ENCODE data around the gene TCF4.

The TCF4 gene

DNA sequence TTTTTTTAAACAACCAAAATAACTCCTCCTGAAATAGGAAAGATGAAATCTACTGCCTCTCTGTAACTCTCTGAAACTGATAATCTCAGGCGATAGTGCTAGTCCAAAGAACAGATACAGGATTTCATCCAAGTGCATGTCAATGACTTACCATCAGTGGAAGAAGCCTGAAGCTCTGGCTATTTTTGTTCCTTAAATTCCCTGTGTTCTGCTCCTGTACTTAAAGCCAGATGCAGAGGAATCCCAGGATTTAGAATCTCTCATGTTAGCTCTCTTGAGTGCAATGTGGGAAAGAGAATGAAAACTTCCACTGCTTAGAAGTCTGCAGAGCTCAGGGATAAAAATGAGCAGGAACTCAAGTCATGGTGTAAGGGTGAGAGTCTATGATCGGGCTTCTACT is 291.9 kb downstream of the TCF4 start:
- Histone ChIP-seq H3K4me1 (ENCODE audit: insufficient read depth, low read length) (peaks cover 32% of the 10 kb centered on the region), H3K36me3 (ENCODE audit: insufficient read depth, low read length) (no peaks in the 10 kb centered on the region), H3K9ac (ENCODE audit: low read depth, low read length) (no peak overlapping the region), H3K9me3 (ENCODE audit: control insufficient read depth, insufficient read depth, low read length) (no peaks in the 10 kb centered on the region)

DNA sequence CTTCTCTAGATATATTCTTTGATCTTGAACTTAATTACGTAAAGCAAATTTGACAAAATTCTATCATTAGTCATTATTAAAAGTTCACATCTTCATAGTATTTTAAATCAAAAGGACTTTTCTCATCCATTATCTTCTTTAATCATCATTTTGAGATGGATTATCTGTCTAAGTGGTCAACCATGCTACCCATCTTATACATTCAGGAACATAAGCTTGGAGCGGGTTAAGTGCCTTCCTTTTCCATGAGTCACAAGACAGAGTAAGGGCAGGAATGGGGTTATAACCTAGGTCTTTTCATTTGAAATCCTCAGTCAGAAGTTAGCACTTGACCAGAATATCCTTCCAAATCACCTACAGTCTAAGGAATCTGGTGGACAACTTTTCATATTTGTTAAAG is 297.1 kb downstream of the TCF4 start:
- no peak overlapping the region for H3K9ac ChIP-seq (ENCODE audit: low read depth, low read length)
- no peaks in the 10 kb centered on the region for H3K36me3 ChIP-seq (ENCODE audit: insufficient read depth, low read length)
- H3K4me1 ChIP-seq (ENCODE audit: insufficient read depth, low read length) = peaks cover 18% of the 10 kb centered on the region
- no peaks in the 10 kb centered on the region for H3K9me3 ChIP-seq (ENCODE audit: control insufficient read depth, insufficient read depth, low read length)

DNA sequence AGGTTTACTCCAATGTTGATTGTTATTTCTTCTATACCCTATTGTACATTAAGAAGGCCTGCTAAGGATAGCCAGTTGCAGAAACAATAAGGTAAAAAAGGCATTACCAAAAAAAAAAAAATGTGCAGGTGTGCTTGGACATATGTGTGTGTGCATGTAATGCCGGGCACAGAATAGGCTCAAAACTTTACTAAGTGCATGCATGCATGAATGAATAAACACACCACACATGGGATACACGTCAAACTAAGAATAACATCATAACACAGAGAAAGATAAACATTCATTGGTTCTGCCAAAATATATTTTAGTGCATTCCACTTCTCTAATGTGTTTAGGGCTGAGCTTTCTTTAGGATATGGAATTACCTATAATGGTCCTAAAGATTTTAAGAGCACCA is 298.2 kb downstream of the TCF4 start:
- peaks cover 18% of the 10 kb centered on the region for H3K4me1 ChIP-seq (ENCODE audit: insufficient read depth, low read length)
- no peaks in the 10 kb centered on the region for H3K9me3 ChIP-seq (ENCODE audit: control insufficient read depth, insufficient read depth, low read length)
- no peaks in the 10 kb centered on the region for H3K36me3 ChIP-seq (ENCODE audit: insufficient read depth, low read length)
- no peak overlapping the region for H3K9ac ChIP-seq (ENCODE audit: low read depth, low read length)

DNA sequence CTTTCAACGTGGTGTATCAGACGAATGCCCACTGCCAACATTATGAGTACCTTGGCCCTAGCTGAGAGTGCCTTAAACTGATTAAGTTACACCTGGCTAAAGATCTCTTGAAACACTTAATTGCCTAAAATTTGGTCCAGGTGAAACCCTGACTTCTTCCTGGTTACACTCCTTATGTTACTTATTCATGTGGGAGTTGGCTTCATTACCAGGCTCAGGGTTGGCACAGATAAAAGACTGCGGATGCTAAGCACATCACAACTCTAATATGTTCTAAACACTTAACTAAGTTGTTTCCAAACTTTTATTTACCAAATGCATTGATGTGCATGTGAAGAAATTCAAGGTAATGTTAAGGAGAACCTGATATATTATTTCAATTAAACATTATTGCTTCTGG is 298.9 kb downstream of the TCF4 start:
- H3K36me3 ChIP-seq (ENCODE audit: insufficient read depth, low read length) = no peaks in the 10 kb centered on the region
- H3K9ac ChIP-seq (ENCODE audit: low read depth, low read length) = no peak overlapping the region
- peaks cover 18% of the 10 kb centered on the region for H3K4me1 ChIP-seq (ENCODE audit: insufficient read depth, low read length)
- no peaks in the 10 kb centered on the region for H3K9me3 ChIP-seq (ENCODE audit: control insufficient read depth, insufficient read depth, low read length)

DNA sequence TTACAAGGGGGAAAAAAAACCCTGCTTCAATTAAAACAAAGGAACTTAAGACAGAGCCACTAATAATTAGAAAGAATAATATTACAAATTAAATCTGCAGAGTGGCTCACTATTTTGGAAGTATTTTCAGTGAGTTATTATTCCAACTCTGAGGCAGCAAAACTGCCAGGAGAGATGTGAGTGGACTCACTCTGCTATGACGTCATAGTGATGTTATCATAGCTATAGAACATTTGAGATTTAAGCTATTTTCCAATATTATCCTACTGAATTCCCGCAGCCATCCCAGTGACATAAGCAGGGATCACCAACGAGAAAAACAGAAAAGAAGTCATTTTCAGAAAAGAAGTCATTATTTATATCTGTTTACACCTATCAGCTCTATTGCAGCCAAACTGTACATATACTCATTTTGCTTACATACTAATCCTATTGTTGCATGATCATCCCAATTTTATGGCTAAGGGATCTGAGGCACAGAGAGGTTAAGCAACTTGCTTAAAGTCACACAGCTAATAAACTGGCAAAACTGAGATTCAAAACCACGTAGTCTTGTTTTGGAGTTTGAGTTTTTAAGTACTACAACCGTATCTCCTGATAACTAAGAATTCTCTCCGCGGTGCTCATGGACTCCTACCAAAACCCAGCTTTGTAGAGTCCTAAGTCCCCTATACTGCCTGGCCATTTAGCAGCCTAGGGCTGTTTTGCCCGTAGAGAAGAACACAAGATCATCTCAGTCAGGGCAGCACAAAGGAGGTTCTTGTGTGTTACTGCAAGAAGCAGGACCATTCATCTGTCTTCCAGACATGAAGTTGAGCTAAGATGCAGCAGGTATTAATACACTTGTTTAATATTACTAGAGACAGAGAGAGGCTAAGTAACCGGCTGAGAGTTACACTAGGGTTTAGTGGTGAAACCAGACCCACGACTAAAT is 299.8 kb downstream of the TCF4 start:
- Histone ChIP-seq H3K36me3 (ENCODE audit: insufficient read depth, low read length) (no peaks in the 10 kb centered on the region), H3K9ac (ENCODE audit: low read depth, low read length) (no peak overlapping the region)

DNA sequence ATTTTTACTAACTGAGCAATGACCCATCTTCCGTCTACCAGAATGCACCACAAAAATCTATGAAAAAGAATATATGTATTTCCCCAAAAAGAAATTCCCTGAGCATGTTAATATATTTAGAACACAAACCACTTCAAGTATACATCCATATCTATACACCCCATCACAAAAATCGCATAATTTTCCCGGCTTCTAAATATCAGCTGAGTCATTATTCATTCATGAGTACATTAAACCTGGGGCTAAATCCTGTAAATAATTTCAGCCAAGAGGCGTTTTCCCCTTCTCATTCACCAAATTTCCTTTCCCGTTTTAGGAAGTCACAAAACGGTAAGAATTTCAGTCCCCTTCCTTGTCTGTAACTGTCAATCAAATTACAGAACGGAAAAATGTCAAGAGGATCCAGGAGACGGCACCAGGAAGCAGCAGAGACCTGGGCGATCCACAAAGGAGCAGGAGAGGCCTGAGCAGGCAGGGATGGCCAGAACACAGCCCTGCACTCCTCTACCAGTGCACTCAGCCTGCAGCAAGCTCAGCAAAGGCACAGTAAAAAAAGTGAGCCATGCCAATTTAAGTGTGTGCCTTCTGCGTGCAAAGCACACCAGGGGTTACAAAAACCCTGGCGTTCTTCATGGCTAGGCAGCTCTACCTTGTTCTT is 300.7 kb downstream of the TCF4 start:
- H3K36me3 ChIP-seq (ENCODE audit: insufficient read depth, low read length) = no peaks in the 10 kb centered on the region
- no peak overlapping the region for H3K9ac ChIP-seq (ENCODE audit: low read depth, low read length)
- no peaks in the 10 kb centered on the region for H3K9me3 ChIP-seq (ENCODE audit: control insufficient read depth, insufficient read depth, low read length)
- peaks cover 18% of the 10 kb centered on the region for H3K4me1 ChIP-seq (ENCODE audit: insufficient read depth, low read length)

More for the DNA sequence above, 299.8 kb downstream of the TCF4 start:
- Histone ChIP-seq H3K9me3 (ENCODE audit: control insufficient read depth, insufficient read depth, low read length) (no peaks in the 10 kb centered on the region), H3K4me1 (ENCODE audit: insufficient read depth, low read length) (peaks cover 18% of the 10 kb centered on the region)

DNA sequence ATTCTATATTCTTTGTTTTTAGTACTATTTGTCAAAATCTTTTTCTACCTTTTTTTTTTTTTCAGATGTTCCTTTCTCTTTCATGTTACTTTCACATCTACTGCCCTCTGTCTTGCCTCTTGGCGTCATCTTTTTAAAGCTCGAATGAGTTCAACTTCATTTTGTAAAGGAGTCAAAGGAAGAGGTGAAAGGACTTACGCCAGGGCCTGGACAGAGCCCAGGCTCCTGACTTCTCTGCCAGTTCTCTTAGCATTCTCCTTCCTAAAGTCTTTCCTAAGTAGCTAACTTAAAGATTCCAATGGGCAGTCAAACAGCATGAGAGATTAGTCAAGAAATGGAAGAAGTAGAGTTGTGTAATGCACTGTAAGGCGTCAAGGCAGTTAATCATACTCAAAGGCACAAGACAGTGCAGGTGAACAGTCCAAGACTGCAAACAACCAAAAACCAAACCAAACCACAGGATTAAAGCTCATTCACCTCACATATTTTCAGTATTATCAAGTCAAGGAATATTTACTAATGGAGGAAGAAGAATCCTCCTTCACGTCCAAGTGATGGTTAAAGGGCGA is 301.7 kb downstream of the TCF4 start:
- Histone ChIP-seq H3K4me1 (ENCODE audit: insufficient read depth, low read length) (peaks cover 14% of the 10 kb centered on the region), H3K9ac (ENCODE audit: low read depth, low read length) (no peak overlapping the region), H3K9me3 (ENCODE audit: control insufficient read depth, insufficient read depth, low read length) (no peaks in the 10 kb centered on the region), H3K36me3 (ENCODE audit: insufficient read depth, low read length) (no peaks in the 10 kb centered on the region)

DNA sequence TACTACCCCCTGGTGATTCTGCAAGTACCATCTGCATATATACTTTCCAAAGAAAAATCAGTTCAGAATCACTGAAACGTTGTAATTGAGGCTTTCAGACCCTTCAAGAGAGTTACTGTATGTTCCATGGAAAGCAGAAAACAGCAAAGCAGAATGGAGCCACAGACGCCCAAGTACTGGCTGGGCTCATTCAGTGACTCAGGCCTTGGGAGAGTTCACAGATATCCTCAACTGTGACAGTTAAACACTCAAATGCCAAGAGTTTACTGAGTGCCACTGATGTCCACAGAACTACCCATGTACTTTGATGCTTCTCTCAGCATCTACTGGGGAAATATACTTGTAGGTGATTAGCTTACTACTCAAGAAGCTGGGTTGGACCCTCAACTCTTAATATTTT is 303.4 kb downstream of the TCF4 start:
- no peak overlapping the region for H3K9ac ChIP-seq (ENCODE audit: low read depth, low read length)
- no peaks in the 10 kb centered on the region for H3K36me3 ChIP-seq (ENCODE audit: insufficient read depth, low read length)
- no peaks in the 10 kb centered on the region for H3K9me3 ChIP-seq (ENCODE audit: control insufficient read depth, insufficient read depth, low read length)
- 0 out of 2 replicates have a peak, but pooled peaks cover 5% of the 10 kb centered on the region for H3K4me1 ChIP-seq (ENCODE audit: insufficient read depth, low read length)

DNA sequence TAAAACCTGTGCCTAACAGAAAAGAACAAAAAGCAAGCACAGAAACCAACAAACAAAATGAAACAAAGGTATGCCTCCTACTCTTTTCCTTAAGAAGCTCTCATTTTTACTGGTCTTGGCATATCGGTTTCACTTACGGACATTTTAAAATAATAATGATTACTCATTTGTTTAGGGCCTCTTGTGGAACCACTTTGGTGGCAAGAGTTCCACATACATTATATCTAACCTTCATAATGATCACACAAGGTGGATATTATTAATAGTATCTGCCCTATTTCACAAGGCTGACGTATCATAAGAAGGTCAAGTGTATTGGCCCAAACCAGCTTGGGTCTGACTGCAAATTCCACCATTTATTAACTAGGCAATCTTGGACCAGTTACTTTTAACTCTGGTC is 304.7 kb downstream of the TCF4 start:
- no peaks in the 10 kb centered on the region for H3K9me3 ChIP-seq (ENCODE audit: control insufficient read depth, insufficient read depth, low read length)
- no peaks in the 10 kb centered on the region for H3K36me3 ChIP-seq (ENCODE audit: insufficient read depth, low read length)
- no peak overlapping the region for H3K9ac ChIP-seq (ENCODE audit: low read depth, low read length)

DNA sequence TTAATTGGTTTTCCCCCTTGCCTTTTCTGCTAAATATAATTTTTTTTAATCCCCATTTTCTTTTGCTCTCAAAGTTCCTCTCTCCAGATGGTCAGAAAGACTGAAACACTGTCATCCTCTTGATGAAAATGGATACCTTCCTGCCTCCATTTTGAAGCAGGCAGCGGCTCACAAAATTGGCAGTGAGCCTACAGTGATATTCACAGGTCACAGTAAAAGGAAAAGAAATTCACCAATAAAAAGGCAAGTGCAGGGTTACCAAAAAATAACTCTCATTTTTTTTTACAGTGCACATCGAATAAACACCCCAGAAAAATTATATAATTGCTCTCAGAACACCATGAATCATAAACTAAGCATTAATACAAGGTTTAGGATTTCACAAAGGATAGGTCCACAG is 307.5 kb downstream of the TCF4 start:
- Histone ChIP-seq H3K9ac (ENCODE audit: low read depth, low read length) (no peak overlapping the region), H3K36me3 (ENCODE audit: insufficient read depth, low read length) (no peaks in the 10 kb centered on the region), H3K9me3 (ENCODE audit: control insufficient read depth, insufficient read depth, low read length) (no peaks in the 10 kb centered on the region), H3K4me1 (ENCODE audit: insufficient read depth, low read length) (0 out of 2 replicates have a peak, but pooled peaks cover 5% of the 10 kb centered on the region)

More for the DNA sequence above, 304.7 kb downstream of the TCF4 start:
- H3K4me1 ChIP-seq (ENCODE audit: insufficient read depth, low read length) = 0 out of 2 replicates have a peak, but pooled peaks cover 5% of the 10 kb centered on the region

DNA sequence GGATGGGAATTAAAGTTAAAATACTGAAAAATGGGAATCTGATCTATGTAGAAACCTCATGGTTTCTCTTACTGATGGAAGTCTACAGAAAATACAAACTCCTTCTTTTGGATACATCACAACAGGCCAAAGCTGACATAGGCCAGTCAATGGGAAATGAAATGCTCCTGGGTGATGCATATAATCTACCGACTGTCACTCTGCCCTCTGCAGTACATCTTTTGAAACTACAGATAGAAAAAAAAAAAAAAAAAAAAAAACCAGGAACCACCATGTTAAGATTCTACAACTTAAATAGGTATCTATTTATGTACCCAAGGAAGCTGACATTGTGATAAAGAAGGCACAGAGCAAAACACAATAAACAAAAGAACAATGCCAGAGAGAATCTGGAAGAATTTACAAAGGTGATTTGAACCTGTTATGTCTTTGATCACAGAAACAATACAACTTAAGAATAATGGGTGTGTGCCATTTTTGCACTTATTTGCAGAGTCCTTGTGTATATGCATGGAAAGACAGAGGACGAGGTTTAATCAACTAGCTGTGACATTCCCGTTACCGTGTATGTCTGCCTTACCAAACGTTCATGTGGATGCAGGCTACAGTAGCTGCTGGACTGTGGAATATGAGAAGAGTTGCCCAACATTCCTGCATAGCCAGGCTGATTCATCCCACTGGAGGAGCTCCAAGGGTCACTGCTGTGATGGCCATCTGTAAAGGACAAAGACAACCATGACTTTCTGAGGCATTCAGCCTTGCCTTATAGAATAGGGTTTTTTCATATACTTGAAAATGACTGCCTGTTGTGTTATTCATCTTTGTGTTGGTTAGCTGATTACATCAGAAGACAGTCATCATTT is 312.7 kb downstream of the TCF4 start:
- Histone ChIP-seq H3K9me3 (ENCODE audit: control insufficient read depth, insufficient read depth, low read length) (no peaks in the 10 kb centered on the region), H3K36me3 (ENCODE audit: insufficient read depth, low read length) (no peaks in the 10 kb centered on the region), H3K9ac (ENCODE audit: low read depth, low read length) (no peak overlapping the region), H3K4me1 (ENCODE audit: insufficient read depth, low read length) (0 out of 2 replicates have a peak, but pooled peaks cover 5% of the 10 kb centered on the region)

DNA sequence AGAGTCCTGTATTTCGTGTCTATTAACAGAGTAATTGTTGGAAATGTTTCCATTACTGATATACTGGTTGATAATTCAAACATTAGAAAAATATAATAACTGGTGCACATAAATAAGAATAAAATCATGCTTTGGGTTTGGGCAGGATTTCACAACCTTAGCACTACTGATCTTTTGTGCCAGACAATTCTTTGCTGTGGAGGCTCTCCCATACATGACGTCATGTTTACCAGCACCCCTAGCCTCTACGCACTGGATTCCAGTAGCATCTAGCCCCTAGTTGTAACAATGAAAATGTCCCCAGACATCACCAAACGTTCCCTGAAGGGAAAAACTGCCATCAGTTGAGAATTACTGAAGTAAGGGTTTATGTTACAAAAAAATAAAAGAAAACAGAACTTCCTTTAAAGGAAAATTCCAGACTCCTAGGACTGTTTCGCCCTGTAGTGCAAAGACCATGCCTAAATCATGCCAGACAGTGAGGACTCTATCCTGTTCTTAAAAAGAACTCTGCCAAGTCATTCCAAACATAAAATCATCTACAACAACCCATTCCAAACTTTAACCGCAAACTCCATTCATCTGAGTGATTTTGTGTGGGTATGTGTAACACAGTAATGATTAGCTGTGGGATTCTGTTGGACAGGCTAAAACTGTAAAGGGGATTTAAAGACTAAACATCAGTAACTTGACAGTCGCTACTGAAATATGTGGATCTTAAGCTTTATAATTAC is 315.3 kb downstream of the TCF4 start:
- no peaks in the 10 kb centered on the region for H3K4me1 ChIP-seq (ENCODE audit: insufficient read depth, low read length)
- peaks cover 6% of the 10 kb centered on the region for H3K36me3 ChIP-seq (ENCODE audit: insufficient read depth, low read length)
- H3K9me3 ChIP-seq (ENCODE audit: control insufficient read depth, insufficient read depth, low read length) = no peaks in the 10 kb centered on the region
- no peak overlapping the region for H3K9ac ChIP-seq (ENCODE audit: low read depth, low read length)

DNA sequence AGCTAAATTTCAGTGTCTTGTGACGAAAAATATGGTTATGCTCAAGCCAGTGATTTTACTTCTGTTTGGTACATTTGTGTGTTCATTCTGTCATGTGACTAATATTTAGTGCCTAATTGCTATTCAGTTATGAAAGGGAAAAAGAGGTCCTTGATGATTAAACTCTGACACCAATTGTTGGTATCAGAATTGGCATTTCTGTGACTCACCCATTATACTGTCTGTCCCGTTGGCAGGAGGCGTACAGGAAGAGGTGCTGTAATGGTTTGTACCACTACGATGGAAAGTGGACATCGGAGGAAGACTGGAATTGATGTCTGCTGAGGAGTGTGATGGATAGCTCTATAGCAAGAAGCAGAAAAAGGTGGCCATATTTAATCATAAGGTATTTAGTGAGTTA is 318.4 kb downstream of the TCF4 start:
- H3K9ac ChIP-seq (ENCODE audit: low read depth, low read length) = no peak overlapping the region
- H3K4me1 ChIP-seq (ENCODE audit: insufficient read depth, low read length) = peaks cover 14% of the 10 kb centered on the region
- no peaks in the 10 kb centered on the region for H3K9me3 ChIP-seq (ENCODE audit: control insufficient read depth, insufficient read depth, low read length)
- peaks cover 6% of the 10 kb centered on the region for H3K36me3 ChIP-seq (ENCODE audit: insufficient read depth, low read length)
